WTC11 (cell line): ENCODE results near the gene GPATCH3.
A peak's percentile ranks its signal among the peaks of the same experiment; 100 is the strongest.

Experiments used
- ETV6 ChIP-seq: sonication (generic); formaldehyde crosslinking; IDR thresholded peaks from 2 replicates; pipeline ENCODE4 v1.8.1; 2022; ENCODE audit warnings: mild to moderate bottlenecking, missing genetic modification reagents
- FOXK1 ChIP-seq: sonication (generic); formaldehyde crosslinking; IDR thresholded peaks from 2 replicates; pipeline ENCODE4 v1.8.0; 2022; ENCODE audit warnings: mild to moderate bottlenecking, moderate library complexity, missing genetic modification reagents
- GRHL2 ChIP-seq: fragments of 250-450 bp; sonication (Bioruptor Pico); IDR thresholded peaks from 2 replicates; pipeline ENCODE4 v1.8.0; 2022; ENCODE audit warnings: mild to moderate bottlenecking, moderate library complexity; ENCODE audit not compliant: insufficient replicate concordance, severe bottlenecking
- TF ChIP-seq, protein P1 (sequence below): fragments of 200-600 bp; IDR thresholded peaks from 2 replicates; pipeline ENCODE4 v1.8.0; 2022; ENCODE audit warnings: antibody characterized with exemption
- TF ChIP-seq, protein P2 (sequence below): sonication (generic); formaldehyde crosslinking; IDR thresholded peaks from 2 replicates; pipeline ENCODE4 v1.8.1; 2023; ENCODE audit warnings: mild to moderate bottlenecking, missing genetic modification reagents, moderate library complexity

DNA sequence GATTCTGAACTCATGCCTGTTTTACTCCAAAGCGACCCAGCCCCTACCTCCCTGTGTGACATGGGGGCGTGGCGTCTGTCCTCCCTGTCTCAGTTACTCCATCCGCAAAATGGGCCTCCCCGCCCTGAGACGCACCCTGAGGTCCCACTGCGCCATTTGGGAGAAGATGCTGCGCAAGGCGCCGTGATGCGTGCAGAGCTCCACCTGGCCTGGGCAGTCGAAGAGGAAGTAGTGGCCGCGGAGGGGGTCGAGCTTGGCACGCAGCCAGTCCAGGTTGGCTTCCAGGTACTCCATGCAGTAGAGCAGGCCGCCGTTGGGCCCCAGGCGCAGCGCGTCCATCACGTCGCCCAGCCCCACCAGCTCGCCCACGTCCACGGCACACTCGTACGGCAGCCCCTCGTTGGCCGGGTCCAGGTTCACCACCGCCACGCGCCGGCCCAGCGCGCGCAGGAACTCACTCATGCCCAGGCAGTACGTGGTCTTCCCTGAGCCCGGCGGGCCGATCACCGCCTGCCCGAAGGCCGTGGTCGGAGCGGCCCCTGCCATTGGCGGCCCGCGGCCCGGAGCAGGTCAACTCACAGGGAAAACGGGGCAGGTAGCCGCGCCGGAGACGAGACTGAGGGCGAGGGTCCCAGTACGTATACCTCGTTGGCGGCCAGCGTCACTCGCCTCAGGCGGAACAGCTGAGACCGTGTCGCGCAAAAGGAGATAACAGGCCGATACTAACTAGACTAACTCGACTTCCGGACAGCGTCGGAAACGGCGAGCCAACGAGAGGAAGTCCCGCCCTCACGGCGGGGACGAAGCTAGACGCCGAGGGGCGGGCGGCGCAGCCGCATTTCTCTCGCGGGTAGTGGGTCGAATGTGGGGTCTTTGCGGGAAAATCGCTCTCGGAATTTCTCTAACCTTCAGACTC, 10.5 kb downstream of the GPATCH3 start, which contains the start of gene GPN2:
- no peak for TF ChIP-seq GRHL2 (CRISPR knock-in tag)
- TF ChIP-seq FOXK1 (CRISPR knock-in tag), result no peak
- peak; percentile 69; the same call in 1 of the 2 replicates for TF ChIP-seq ETV6
- TF ChIP-seq, protein P1, sequence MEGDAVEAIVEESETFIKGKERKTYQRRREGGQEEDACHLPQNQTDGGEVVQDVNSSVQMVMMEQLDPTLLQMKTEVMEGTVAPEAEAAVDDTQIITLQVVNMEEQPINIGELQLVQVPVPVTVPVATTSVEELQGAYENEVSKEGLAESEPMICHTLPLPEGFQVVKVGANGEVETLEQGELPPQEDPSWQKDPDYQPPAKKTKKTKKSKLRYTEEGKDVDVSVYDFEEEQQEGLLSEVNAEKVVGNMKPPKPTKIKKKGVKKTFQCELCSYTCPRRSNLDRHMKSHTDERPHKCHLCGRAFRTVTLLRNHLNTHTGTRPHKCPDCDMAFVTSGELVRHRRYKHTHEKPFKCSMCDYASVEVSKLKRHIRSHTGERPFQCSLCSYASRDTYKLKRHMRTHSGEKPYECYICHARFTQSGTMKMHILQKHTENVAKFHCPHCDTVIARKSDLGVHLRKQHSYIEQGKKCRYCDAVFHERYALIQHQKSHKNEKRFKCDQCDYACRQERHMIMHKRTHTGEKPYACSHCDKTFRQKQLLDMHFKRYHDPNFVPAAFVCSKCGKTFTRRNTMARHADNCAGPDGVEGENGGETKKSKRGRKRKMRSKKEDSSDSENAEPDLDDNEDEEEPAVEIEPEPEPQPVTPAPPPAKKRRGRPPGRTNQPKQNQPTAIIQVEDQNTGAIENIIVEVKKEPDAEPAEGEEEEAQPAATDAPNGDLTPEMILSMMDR, result no peak
- TF ChIP-seq, protein P2, sequence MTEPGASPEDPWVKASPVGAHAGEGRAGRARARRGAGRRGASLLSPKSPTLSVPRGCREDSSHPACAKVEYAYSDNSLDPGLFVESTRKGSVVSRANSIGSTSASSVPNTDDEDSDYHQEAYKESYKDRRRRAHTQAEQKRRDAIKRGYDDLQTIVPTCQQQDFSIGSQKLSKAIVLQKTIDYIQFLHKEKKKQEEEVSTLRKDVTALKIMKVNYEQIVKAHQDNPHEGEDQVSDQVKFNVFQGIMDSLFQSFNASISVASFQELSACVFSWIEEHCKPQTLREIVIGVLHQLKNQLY (CRISPR knock-in tag), result peak; percentile 91; the same call in 1 of the 2 replicates
